ENCODE measurements around the gene HCFC1.

Gene HCFC1

DNA sequence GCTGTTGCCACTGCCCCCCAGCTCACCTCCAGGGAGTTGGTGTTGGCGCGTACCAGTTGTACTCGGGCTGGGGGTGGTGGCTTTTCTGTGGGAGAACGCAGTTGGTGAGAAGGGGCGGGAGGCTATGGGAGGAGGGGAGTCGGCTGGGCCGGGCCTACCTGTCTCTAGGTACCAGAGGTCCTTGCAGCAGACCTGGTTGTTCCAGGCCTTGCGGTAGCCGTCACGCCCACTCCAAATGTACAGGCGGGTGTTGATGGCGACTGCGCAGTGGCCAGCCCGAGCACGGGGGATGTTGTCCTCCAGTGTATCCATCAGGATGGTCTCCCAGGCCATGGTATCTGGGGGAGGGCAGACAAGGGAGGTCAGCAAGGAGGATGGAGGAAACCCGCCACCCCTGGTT is 11.5 kb downstream of the HCFC1 start:
- H3K4me3 ChIP-seq (ENCODE audit: low read depth, low read length) = no peak overlapping the region

DNA sequence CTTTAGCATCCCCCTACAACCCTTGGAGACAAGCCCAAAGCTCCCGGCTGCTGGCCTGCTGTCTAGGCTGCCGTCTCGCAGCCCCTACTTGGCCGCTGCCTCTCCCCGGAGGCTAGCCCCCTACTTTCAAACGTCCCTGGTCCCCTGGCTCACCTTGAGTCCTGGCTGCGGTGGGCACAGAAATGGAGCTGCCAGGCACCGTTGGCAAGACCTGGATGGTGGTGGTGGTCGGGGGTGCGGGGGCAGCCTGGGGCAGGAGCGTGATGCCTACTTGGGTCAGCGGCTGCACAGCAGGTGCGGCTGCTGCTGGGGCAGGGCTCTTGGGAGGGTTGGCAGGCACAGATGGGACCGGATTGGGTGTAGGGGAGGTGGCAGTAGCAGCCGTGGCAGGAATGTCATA is 12.0 kb downstream of the HCFC1 start:
- H3K4me3 ChIP-seq (ENCODE audit: low read depth, low read length) = no peak overlapping the region

DNA sequence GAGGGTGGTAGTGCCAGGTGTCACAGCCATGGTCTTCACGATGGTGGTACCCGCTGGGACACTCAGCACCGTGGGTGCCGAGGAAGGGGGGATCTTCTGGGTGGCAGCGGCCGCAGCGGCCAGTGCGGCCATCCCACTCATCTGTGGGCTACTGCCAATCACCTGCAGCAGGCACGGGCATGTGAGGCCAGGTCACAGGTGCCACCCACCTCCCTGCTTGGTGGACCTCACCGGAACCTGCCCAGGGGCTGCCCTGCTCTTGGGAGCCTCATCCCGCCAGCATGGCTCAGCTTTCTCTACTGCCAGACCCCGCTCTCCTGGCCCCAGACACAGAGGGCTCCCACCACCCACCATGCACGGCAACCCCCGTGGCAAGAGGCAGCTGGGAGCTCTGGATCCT is 13.0 kb downstream of the HCFC1 start:
- H3K4me3 ChIP-seq (ENCODE audit: low read depth, low read length) = no peak overlapping the region

DNA sequence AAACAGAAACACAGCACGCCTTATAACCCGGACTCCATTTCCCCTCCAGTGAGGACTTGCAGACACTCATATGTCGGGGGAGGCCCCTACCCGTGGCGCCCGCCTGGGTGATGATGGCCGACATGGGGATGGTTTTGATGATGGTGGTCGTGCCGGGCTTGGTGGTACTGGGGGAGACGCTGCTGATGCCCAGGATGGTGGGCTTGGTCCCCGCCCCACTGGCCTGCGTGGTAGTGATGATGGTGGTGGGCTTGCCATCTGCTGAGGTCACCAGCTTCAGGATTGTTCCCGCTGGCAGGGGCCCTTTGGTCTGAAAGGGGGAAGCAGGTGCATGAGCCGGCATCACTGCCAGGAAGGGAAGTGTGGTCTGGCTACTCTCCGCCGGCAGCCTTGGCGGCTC is 14.4 kb downstream of the HCFC1 start:
- no peak overlapping the region for H3K4me3 ChIP-seq (ENCODE audit: low read depth, low read length)

DNA sequence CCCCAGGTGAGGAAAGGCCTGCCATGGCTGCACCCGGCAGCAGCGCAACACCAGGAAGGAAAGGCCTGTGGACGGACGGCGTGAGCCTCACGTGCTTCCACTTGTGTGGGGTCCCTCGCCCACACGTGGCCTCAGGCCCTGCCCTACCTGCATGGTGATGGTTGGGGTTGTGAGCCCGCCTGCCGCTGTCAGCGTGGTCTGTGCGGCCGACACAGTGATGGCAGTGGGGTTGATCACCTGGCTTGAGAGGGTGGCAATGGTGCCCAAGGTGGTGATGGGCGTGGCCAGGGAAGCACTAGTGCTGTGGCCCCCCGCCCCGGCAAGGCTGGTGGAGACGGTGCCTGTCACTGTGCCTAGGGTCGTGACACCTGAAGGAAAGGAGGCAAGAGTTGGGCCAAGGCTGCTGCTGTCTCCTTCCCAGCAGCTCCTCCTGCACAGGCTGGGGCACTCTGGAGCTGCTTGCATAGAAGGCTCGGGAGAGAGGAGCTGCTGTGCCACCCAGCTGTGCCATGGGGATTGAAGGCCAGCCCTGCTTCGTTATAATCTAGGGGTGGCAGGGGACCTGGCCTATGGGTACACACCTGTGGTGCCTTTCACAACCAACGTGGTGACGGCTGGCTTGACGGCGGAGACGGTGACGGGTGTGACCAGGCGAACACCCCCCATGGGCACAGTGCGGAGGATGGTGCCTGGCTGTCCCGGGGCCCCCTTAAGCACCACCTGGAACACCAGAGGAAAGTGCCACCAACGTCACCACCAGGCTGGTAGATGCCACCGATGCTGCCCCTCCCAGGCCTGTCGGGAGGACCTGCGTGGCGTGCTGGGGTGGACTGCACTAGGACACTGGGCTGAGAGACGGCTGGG is 15.3 kb downstream of the HCFC1 start:
- H3K4me3 ChIP-seq (ENCODE audit: low read depth, low read length) = no peak overlapping the region

DNA sequence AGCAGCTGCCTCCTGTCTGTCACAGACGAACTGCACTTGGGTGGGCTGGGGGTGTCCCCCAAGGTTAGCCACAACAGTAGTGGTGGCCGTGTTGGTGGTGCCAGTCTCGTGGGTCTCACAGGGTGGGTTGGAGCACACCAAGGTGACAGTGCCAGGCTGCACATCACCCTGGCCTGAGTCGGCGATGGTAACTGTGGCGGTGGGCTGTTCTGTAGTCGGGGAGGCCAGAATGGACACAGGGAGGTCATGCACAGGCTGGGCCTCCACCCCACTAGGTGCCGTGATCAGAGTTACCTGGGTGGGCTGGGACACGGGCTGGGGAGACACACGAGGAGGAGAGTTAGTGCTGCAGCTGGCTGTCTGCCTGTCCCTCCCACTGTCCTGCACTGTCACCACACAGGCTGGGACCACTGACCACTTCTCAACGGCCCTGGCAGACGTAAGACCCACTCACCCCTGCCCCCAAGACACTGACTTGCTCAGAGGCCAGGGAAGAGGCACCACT is 16.3 kb downstream of the HCFC1 start:
- H3K4me3 ChIP-seq (ENCODE audit: low read depth, low read length) = no peak overlapping the region

DNA sequence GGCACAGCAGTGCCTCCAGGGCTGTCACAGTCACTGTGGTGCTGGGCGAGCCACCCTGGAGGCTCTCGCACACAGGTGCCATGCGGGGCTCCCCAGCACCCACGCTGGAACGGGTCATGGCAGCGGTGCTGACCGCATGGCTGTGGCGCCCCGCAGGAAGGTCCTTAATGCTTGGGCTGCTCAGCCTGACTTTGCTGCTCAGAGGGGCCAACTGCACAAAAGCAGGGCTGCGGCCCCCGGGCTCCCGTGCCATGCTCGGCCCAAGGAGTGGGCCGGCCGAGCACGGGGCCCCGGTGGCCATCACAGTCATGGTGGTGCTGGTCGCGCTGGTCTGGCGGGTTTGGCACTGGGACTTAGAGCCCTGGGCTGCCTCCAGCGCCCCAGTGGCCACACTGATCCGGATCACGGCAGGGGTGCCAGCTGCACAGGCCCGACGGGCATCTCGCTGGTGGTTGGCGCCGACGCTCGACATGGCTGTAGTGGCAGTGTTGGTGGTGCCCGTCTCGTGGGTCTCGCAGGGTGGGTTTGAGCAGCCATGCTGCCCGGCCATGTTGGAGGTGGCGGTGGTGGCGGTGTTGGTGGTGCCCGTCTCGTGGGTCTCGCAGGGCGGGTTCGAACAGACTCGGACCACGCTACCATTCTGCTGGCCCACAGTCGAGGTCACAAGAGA is 16.9 kb downstream of the HCFC1 start:
- H3K4me3 ChIP-seq (ENCODE audit: low read depth, low read length) = no peak overlapping the region

DNA sequence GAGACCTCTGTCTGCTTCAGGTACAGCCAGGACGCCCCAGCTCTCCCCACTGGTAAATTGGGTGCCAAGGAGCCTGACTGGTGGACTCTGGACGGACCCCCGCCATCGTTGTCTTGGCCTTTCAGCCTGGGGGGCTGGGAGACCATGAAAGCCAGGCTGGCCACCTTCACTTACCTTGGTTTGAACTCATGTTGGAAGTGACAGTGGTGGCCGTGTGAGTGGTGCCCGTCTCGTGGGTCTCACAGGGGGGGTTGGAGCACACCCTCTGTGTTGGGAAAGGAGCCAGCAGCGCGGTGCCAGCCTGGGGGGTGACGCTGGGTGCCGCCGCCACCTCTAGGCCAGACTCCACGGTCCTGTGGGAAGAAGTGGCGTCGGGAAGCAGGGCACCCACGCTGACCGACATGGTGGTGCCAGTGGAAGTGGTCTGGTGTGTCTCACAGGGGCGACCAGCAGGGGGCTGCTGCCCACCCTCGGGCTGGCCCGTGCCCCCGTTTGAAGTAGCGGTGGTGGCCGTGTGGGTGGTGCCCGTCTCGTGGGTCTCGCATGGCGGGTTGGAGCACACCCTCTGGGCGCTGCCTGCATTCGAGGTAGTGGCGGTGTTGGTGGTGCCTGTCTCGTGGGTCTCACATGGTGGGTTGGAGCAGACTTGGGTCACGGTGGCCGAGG is 17.6 kb downstream of the HCFC1 start:
- H3K4me3 ChIP-seq (ENCODE audit: low read depth, low read length) = no peak overlapping the region

DNA sequence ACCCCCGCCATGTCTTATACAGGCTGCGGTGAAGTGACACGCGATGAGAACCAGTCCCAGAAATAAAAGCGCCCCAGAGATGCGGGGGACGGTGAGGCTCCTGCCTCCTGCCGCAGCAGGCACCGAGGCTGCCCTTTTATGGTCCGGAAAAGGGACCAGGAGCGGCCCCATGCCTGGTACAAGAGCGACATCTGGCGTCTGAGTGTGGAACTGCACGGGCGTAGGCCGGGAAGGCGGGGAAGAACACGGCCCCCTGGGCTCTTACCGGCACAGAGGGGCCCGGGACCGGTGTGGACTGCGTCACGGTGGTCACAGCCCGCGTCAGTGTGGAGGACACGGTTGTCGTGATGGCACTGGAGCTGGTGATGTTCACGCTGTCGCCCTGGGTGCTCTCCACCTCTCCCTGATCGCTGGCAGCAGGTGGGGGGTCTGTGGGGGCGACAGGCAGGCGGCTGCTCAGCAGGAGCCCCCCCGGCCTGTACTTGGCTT is 18.2 kb downstream of the HCFC1 start:
- H3K4me3 ChIP-seq (ENCODE audit: low read depth, low read length) = no peak overlapping the region

DNA sequence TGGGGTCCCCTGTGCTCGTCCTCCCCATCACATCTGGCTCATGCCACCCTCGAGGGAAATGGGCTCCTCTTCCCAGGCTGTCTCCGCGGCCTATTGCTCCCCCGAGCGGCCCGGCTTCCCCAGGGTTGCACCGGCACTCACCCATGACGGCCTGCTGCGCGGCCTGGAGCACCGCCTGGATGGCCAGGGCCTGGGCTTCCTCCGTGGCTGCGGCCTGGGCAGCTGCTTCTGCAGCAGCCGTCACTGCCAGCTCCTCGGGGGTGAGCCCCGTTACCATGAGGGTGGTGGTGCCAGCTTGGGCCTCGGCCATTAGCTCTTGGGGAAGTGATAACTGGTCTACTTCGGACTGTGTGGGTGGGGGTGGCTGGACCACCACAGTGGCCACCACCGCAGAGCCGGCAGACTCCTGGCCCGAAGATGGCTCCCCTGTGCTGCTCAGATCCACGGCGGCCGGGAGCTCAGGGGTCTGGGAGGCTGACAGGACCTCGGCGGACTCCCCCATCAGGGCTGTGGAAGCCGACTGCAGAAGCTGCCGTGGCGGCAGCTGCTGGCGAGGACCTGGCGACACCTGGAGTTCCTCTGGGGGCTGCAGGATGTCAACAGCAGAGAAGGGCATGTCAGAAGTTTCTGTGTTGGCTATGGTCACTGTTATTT is 19.1 kb downstream of the HCFC1 start:
- no peak overlapping the region for H3K4me3 ChIP-seq (ENCODE audit: low read depth, low read length)

DNA sequence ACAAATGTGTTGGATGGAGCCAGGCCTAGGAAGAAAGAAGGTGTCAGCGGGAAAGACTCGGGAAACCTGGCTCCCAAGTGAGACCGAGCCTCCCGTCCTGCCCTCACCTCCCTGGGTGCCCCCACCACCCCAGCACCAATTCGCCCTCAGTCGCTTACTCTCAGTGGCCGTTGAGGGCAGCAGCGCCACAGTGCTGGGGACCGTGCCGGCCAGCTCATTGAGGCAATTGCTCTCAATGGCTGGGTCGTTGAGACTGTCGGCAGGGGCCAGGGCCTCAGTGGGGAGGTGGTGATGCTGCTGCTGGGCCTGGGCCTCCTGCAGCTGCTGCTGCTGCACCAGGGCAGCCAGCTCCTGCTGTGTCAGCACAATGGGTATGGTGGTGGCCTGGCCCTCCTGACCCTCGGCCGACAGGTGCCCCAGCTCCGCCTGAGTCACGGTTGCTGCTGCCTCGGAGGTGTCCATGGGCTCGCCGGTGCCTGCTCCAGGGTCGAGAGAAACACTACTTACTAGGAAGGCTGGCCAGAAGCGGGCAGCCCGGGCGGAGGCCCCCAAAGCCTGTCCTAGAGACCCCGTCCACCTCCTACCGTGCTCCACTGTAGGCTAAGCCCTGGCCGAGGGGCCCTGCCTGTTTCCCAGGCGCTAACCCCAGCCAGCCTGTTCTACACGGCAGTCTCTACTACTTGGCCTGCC is 19.8 kb downstream of the HCFC1 start:
- no peak overlapping the region for H3K4me3 ChIP-seq (ENCODE audit: low read depth, low read length)

DNA sequence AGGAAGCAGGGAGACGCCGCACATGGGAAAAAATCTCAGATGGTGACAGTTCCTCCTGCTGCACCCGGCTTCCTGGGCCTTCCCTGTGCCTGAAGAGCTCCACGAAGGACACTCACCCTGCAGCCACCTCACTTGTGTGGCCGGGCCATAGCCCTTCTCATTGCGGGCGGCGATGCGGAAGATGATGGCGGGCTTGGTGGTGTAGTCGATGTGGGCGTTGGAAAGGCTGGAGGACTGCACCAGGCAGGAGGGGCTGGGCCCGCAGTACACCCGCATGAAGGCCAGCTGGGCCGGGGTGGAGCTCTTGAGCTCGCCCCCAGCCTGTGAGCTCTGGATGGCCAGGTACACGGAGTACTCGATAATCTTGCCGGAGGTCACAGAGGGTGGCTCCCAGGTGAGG is 21.5 kb downstream of the HCFC1 start:
- no peak overlapping the region for H3K4me3 ChIP-seq (ENCODE audit: low read depth, low read length)

DNA sequence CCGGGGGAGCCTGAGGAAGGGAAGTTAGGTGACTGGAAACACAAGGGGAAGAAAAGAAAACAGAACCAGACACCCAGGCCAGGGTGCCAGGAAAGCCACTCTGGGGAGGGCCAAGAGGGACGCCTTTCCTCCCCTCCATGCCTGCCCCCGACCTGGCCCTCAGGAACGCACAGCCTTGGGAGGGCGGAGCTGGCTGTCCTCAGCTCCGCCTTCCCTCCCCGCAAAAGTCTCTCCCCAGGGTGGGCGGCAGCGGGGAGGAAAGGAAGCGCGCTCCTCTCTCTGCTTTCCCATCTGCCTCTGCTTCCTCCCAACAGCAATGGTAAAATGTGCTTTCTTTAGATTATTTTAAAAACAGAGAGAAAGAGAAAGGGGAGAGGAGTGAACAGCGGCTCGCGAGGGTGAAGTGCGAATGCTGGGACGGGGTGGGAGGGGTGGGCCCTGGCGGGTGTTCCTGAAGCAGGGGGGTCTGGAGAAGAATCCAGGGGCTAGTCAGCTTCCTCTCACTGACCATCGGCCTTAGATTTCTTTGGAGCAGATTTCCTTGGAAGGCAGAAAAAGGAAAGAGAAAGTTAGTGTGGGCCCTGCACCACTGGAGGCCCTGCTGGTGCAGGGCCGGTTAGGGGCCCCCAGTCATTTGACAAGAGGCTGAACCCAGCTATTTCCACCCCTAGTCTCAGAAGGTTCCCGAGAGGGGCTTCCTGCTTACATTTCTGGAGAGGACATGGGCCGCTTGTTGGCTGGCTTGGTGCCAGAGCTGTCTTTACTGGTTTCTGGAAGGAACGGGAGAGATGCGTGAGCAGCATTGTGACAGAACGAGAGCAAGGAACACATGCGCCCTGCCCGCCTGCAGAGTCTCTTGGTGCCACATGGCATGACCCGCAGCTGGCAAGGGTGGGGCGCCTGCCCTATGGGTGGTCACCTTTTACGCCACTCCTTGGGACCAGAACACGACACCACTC is 22.5 kb downstream of the HCFC1 start:
- no peak overlapping the region for H3K4me3 ChIP-seq (ENCODE audit: low read depth, low read length)

DNA sequence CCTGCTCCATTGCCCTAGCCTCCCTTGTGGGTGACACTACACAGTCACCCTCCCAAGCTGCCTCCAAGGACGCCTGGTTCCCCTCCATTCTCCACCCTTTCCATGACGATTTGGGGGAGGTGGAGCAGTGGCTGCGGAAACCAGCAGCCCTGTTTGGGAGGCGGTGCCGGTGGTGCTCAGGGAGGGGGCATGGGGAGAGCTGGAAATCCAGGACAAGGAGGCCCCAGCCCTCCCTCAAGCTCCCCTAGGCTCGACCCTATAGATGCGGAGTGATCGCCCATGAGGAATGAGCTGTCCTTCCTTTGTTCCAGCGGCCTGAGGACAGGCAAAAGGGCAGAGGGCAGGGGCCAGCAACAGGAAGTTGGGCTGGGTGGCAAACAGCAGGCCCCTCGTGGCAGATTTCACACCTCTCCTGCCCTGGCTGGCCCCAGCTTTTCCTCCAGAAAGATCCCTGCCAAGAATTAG is 23.6 kb downstream of the HCFC1 start:
- no peak overlapping the region for H3K4me3 ChIP-seq (ENCODE audit: low read depth, low read length)

DNA sequence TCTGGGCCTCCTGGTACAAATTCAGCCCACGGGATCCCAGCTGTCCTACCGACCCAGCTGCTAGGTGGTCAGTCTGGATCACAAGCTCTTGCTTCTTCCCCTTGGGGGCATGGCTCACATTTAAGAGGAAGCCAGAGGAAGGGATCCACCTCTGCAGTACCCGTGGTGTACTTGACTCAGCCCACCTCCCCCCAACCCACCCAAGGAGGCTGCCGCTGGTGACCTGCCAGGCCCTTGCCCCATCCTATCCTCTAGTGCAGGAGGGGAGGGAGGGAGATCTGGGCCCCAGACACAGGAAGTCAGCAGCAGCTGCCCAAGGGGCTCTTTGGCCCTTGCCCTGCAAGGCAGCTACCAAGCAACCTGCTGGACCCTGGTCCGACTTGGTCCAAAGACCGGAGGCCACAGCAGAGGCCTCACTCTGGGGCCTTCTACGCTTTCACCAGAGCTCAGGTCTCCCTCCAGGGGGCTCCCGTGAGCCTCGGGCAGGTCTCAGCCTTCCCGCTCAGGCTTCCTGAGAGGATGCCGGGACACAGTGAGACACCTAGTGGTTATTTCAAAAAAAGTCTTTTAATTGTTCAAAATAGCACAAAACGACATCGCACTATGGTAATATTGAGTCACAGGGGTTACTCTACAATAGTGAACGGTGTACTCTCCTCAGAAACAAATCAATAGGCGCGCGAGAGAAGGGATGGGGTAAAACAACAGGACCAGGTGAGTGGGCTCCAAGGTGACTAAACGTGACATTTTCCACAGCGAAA is 24.4 kb downstream of the HCFC1 start:
- no peak overlapping the region for H3K4me3 ChIP-seq (ENCODE audit: low read depth, low read length)

DNA sequence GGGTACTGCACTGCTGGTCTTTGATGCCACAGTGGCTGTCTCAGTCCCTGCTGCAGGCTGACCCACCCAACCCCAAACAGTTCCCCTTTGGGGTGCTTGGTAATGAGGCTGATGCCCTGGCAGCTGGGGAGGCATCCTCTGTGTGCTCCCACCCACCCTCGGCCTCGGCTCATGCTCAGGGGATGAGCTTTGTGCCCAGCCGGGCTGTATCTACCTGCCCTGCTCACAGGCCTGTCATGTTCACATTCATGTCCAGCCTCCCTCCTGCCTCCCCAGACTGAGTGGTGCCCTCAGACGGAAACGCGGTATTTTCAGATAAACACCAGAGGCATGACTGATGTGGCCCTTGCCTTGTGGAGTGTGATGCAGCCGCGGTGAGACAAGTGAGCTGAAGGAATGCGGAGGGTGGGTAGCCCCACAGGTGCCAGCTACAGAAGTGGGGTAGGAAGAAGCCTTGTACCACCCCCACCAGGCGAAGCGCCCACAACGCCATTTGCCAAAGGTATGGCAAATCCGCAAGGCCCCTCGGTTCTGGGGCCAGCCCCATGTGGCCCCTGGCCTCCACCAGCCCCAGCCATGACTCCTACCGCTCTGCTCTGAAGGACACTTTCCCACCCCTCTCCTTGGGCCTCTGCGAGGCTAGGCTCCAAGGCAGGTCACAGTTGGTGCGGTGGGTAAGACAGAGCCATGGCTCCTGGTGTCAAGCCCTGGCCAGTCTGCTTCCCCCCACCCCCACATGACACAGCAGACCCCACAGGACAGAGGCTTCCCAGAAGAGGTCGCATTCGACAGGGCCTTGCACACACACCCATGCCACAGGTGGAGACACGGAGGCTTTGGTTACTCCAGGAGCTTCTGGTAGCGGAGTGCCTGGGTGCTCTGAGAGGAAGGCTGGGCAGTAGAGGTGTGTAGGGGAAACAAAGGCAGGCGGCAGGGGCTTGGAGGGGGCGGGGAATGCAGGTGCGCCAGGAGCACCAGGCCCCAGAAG is 25.4 kb downstream of the HCFC1 start:
- H3K4me3 ChIP-seq (ENCODE audit: low read depth, low read length) = no peak overlapping the region

DNA sequence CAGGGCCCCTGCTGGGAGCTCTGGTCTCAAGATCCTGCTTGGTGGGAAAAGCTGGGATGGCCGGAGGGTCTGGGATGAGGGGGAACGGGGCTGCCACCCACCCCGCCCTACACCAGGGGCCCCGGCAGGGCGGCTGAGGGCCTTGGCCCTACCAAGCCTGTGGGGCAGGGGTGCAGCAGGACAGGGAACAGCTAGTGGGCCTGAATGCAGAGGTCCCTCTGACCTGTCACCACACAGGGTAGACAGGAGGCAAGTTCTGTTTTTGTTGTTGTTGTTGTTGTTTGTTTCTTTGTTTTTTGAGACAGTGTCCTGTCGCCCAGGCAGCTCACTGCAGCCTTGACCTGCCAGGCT is 26.8 kb downstream of the HCFC1 start:
- H3K4me3 ChIP-seq (ENCODE audit: low read depth, low read length) = no peak overlapping the region
